H1 (cell line): ENCODE measurements around the gene ARMC7. TPM values are rescaled to one million over a fixed set of nuclear protein-coding genes. Genes with fewer than 3 reads are reported as not detected.

Source experiments
- CTCF ChIA-PET: fragments of 300-600 bp; sonication (Branson Sonifier 250); formaldehyde crosslinking; loops from one replicate; lab custom pipeline; 2021; ENCODE audit not compliant: partially characterized antibody; lab: Charles Lee
- POLR2A ChIA-PET: fragments of 300-600 bp; sonication (Branson Sonifier 250); formaldehyde crosslinking; loops from one replicate; lab custom pipeline; 2021; ENCODE audit warnings: inconsistent platforms; ENCODE audit not compliant: partially characterized antibody; lab: Charles Lee
- DNase-seq, 2 experiments: peaks; one replicate each; pipeline versions ENCODE4 v3.0.0 to v3.0.0-alpha.2; 2010 to 2022; ENCODE audit warnings: low spot score in 2 of 2, low read depth in 1 of 2, mixed read lengths in 1 of 2
- FAIRE-seq: peaks from 2 replicates; lab custom pipeline; 2011; peaks lifted over from hg19 to GRCh38; lab: Jason Lieb, UNC
- H2AFZ ChIP-seq: 2 replicates; pipeline ENCODE4 v1.8.1; 2012; ENCODE audit warnings: low read length, inconsistent platforms
- H2AK5ac ChIP-seq: 2 replicates; pipeline ENCODE4 v1.6.1; 2013; ENCODE audit warnings: low read depth, low read length
- H2BK120ac ChIP-seq: replicated peaks from 2 replicates; pipeline ENCODE3; 2013; ENCODE audit warnings: low read depth, low read length, inconsistent platforms
- H2BK12ac ChIP-seq: 2 replicates; pipeline ENCODE4 v1.6.1; 2013; ENCODE audit warnings: low read depth, low read length
- H2BK15ac ChIP-seq: 2 replicates; pipeline ENCODE4 v1.6.1; 2013; ENCODE audit warnings: low read length
- H2BK20ac ChIP-seq: 2 replicates; pipeline ENCODE4 v1.6.1; 2013; ENCODE audit warnings: low read length
- H2BK5ac ChIP-seq: 2 replicates; pipeline ENCODE4 v1.6.1; 2013; ENCODE audit warnings: low read depth, low read length
- H3K14ac ChIP-seq: 2 replicates; pipeline ENCODE4 v1.6.1; 2013; ENCODE audit warnings: inconsistent platforms; ENCODE audit not compliant: insufficient read length
- H3K18ac ChIP-seq: 2 replicates; pipeline ENCODE4 v1.6.1; 2013; ENCODE audit warnings: low read length; ENCODE audit errors: extremely low read depth
- H3K23ac ChIP-seq: 2 replicates; pipeline ENCODE4 v1.6.1; 2013; ENCODE audit warnings: inconsistent platforms; ENCODE audit not compliant: insufficient read length
- H3K23me2 ChIP-seq: 2 replicates; pipeline ENCODE4 v1.6.1; 2013; ENCODE audit warnings: low read depth, low read length
- H3K27ac ChIP-seq: 2 replicates; pipeline ENCODE4 v1.6.1; 2011; ENCODE audit warnings: low read depth, low read length, inconsistent platforms
- H3K27me3 ChIP-seq, 4 experiments: replicated peaks in 1 of 4; 1 replicate in 1 of 4; 2 replicates in 3 of 4; pipeline versions ENCODE4 v1.6.1 to v1.8.1; 2011 to 2013; ENCODE audit warnings: low read length in 3 of 4, mild to moderate bottlenecking in 3 of 4, inconsistent platforms in 2 of 4, mixed read lengths in 2 of 4, moderate library complexity in 1 of 4; ENCODE audit not compliant: control insufficient read depth in 3 of 4, insufficient read depth in 3 of 4; ENCODE audit errors: extremely low read depth in 1 of 4
- H3K36me3 ChIP-seq, 4 experiments: 2 replicates each; pipeline versions ENCODE4 v1.6.1 to v1.8.1; 2011 to 2013; ENCODE audit warnings: mild to moderate bottlenecking in 4 of 4, low read length in 3 of 4, moderate library complexity in 2 of 4, control low read depth in 1 of 4, inconsistent platforms in 1 of 4; ENCODE audit not compliant: insufficient read depth in 4 of 4, control insufficient read depth in 2 of 4
- H3K4ac ChIP-seq: replicated peaks from 2 replicates; pipeline ENCODE3; 2013; ENCODE audit warnings: low read length, low read depth, mixed read lengths, inconsistent platforms; ENCODE audit not compliant: insufficient read length
- H3K4me1 ChIP-seq, 4 experiments: replicated peaks in 1 of 4; 1 replicate in 1 of 4; 2 replicates in 3 of 4; pipeline versions ENCODE4 v1.6.1 to v1.8.1; 2011 to 2013; ENCODE audit warnings: low read length in 3 of 4, inconsistent platforms in 2 of 4, mixed read lengths in 1 of 4; ENCODE audit not compliant: insufficient read depth in 4 of 4, control insufficient read depth in 3 of 4
- H3K4me2 ChIP-seq, 2 experiments: 2 replicates each; pipeline versions ENCODE4 v1.6.1 to v1.8.1; 2011 to 2013; ENCODE audit warnings: low read depth in 2 of 2, low read length in 2 of 2, control low read depth in 1 of 2, inconsistent platforms in 1 of 2, mild to moderate bottlenecking in 1 of 2; ENCODE audit not compliant: insufficient read depth in 1 of 2
- H3K4me3 ChIP-seq, 4 experiments: fragments of 200-600, 300-600 bp in 1 of 4; sonication (generic), shearing (Covaris generic), sonication (Bioruptor Twin) in 1 of 4; 2 replicates each; pipeline versions ENCODE4 v1.5.1 to v1.8.1; 2011 to 2016; ENCODE audit warnings: low read length in 4 of 4, low read depth in 3 of 4, control low read depth in 2 of 4, inconsistent platforms in 2 of 4, mild to moderate bottlenecking in 2 of 4, mixed read lengths in 1 of 4, moderate library complexity in 1 of 4; ENCODE audit not compliant: insufficient read depth in 2 of 4; ENCODE audit errors: extremely low read depth in 1 of 4
- H3K56ac ChIP-seq: replicated peaks from 2 replicates; pipeline ENCODE3; 2013; ENCODE audit warnings: low read depth, mild to moderate bottlenecking, mixed read lengths, low read length, inconsistent platforms; ENCODE audit not compliant: insufficient read length
- H3K79me1 ChIP-seq: 2 replicates; pipeline ENCODE4 v1.6.1; 2013; ENCODE audit warnings: low read depth, low read length, control low read depth
- H3K79me2 ChIP-seq, 2 experiments: 2 replicates each; pipeline versions ENCODE4 v1.6.1 to v1.8.1; 2012 to 2013; ENCODE audit warnings: low read length in 2 of 2, mild to moderate bottlenecking in 2 of 2, inconsistent platforms in 1 of 2; ENCODE audit not compliant: insufficient read depth in 2 of 2, control insufficient read depth in 1 of 2
- H3K9ac ChIP-seq, 4 experiments: replicated peaks in 1 of 4; 1 replicate in 1 of 4; 2 replicates in 3 of 4; pipeline versions ENCODE4 v1.6.1 to v1.8.1; 2011 to 2013; ENCODE audit warnings: low read depth in 3 of 4, low read length in 3 of 4, control low read depth in 2 of 4, mild to moderate bottlenecking in 2 of 4, moderate library complexity in 2 of 4, inconsistent platforms in 1 of 4; ENCODE audit errors: extremely low read depth in 1 of 4
- H3K9me3 ChIP-seq, 2 experiments: 2 replicates each; pipeline versions ENCODE4 v1.6.1 to v1.8.1; 2012 to 2013; ENCODE audit warnings: mild to moderate bottlenecking in 2 of 2, moderate library complexity in 2 of 2, control low read depth in 1 of 2, inconsistent platforms in 1 of 2, low read depth in 1 of 2, low read length in 1 of 2, mixed read lengths in 1 of 2; ENCODE audit not compliant: insufficient read depth in 2 of 2
- H4K20me1 ChIP-seq, 2 experiments: replicated peaks in 1 of 2; 2 replicates each; pipeline versions ENCODE3 to v1.8.1; 2011 to 2013; ENCODE audit warnings: inconsistent platforms in 2 of 2, low read length in 2 of 2, mild to moderate bottlenecking in 1 of 2; ENCODE audit not compliant: insufficient read depth in 2 of 2, control insufficient read depth in 1 of 2
- H4K5ac ChIP-seq: 2 replicates; pipeline ENCODE4 v1.6.1; 2013; ENCODE audit warnings: low read length, low read depth, mixed read lengths, inconsistent platforms; ENCODE audit not compliant: insufficient read length
- H4K8ac ChIP-seq: 2 replicates; pipeline ENCODE4 v1.8.0; 2013; ENCODE audit warnings: mild to moderate bottlenecking, moderate library complexity, low read length, inconsistent platforms; ENCODE audit not compliant: insufficient read depth; ENCODE audit errors: extremely low read depth
- H4K91ac ChIP-seq: replicated peaks from 2 replicates; pipeline ENCODE3; 2013; ENCODE audit warnings: low read length, mixed read lengths, inconsistent platforms; ENCODE audit not compliant: insufficient read length
- RAD21 ChIP-seq, 2 experiments: IDR thresholded peaks in 1 of 2; conservative IDR thresholded peaks in 1 of 2; 2 replicates each; pipeline ENCODE4 v1.6.1; 2011; ENCODE audit warnings: low read depth in 2 of 2, low read length in 2 of 2, improper control_type of control experiment in 1 of 2, inconsistent platforms in 1 of 2, mild to moderate bottlenecking in 1 of 2, moderate library complexity in 1 of 2
- RFX5 ChIP-seq: IDR thresholded peaks from 2 replicates; pipeline ENCODE4 v1.6.1; 2011; ENCODE audit warnings: low read depth, low read length, improper control_type of control experiment, borderline replicate concordance
- SP4 ChIP-seq: IDR thresholded peaks from 2 replicates; pipeline ENCODE4 v1.6.1; 2012; ENCODE audit warnings: low read length, inconsistent platforms
- YY1 ChIP-seq: IDR thresholded peaks from 2 replicates; pipeline ENCODE4 v1.6.1; 2011; ENCODE audit warnings: low read depth, mild to moderate bottlenecking, low read length
- WGBS, 2 experiments: shearing (Covaris generic) in 1 of 2; methylation state at CpG; one replicate each; pipeline versions ENCODE4 v1.1.6 to v1.1.7; 2013 to 2015; ENCODE audit warnings: low lambda C conversion rate in 2 of 2, mixed read lengths in 2 of 2, inconsistent platforms in 1 of 2, low coverage in 1 of 2, missing lambda C conversion rate in 1 of 2; ENCODE audit not compliant: insufficient replicate concordance in 2 of 2, insufficient coverage in 1 of 2, insufficient read length in 1 of 2; ENCODE audit errors: extremely low coverage in 1 of 2, missing lambda C conversion rate in 1 of 2; 5-methylcytosine and 5-hydroxymethylcytosine counted together
- polyA plus RNA-seq, 7 experiments: library from polyadenylated mRNA; depleted of rRNA in 3 of 7; stranded (reverse) in 5 of 7; unstranded in 2 of 7; fragments of >200 nt in 5 of 7; fragments of 200-250 nt in 2 of 7; gene quantifications; 1 replicate in 5 of 7; 2 replicates in 1 of 7; 4 replicates in 1 of 7; pipeline versions ENCODE4 v1.2.1 to v1.2.3, GENCODE V29; 2011 to 2013; ENCODE audit warnings: missing spikeins in 2 of 7, mixed read lengths in 2 of 7
- total RNA-seq: library from RNA; stranded (reverse); fragmentation: NEBNext Ultra II Directional; extraction: Animal tissue kit (Norgen Biotek cat#: 25700); gene quantifications from 2 replicates; pipeline ENCODE4 v1.2.1, GENCODE V29; 2021
- TF ChIP-seq, protein P1 (sequence below), 3 experiments: IDR thresholded peaks; 1 replicate in 2 of 3; 2 replicates in 1 of 3; pipeline versions ENCODE4 v1.5.1 to v1.6.1; 2011; ENCODE audit warnings: low read length in 3 of 3, mild to moderate bottlenecking in 3 of 3, inconsistent platforms in 2 of 3, low read depth in 1 of 3, moderate library complexity in 1 of 3; ENCODE audit not compliant: insufficient read depth in 1 of 3; ENCODE audit errors: control extremely low read depth in 1 of 3
- TF ChIP-seq, protein P2 (sequence below): IDR thresholded peaks from 2 replicates; pipeline ENCODE4 v1.6.1; 2012; ENCODE audit warnings: inconsistent platforms

Gene ARMC7
- total and polyA plus RNA-seq, 2 of the 8 experiments (the other 6 are each of a cell fraction or from before 2014, with no cell fraction given): 9.8 to 13.6 TPM

DNA sequence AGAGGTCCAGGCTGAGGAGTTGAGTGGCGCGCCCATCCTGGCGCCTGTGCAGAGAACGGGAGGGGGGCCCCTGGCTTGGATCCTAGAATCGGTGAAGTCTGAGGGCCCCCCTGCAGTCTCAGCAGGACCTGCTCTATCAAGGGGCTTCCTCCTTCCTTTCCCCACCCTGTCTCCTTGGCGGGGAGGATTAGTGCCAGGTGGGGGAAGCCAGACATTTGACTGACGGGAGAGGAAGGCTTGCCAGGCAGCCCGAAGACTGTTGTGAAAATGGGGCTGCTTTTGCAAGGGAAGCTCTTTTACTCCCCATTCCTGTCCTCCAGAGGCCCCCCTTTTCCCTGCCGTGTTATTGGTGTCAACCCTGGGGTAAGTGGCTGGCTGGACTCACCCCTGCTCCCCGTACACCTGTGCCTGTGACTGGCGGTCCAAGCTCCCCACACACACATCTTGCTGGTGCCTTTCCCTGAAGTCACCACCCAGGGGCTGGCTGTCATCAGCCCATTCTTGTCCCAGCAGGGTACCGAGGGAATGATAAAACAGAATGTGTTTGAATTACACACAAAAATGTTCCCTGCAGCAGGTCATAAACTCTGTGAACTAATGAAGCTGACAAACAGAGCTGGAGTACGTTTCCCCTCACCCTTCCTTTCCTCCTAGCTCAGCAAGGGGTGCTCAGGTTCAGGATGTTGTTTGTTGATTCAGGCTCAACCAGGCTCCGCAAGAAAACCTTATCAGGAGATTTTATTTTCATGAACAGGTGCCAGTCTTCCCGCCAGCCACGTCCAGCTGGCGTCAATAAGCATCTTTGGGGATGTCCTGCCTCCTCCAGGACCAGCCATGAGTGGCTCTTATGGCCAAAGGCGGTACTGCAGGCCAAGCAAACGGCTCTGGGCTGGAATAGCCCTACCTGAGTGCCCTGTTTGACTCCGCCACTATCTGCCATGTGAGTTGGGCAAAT is 4.4 kb upstream of the ARMC7 start:
- no peak overlapping the region for H3K4ac ChIP-seq
- peaks cover 0 to 2% (median 0%) of the 10 kb centered on the region in 4 experiments; a peak in 2 of 7 replicates for H3K4me1 ChIP-seq
- FAIRE-seq: peak; percentile 52
- H3K14ac ChIP-seq: no peak overlapping the region
- H4K20me1 ChIP-seq: no peaks in the 10 kb centered on the region
- no peak overlapping the region for H4K91ac ChIP-seq
- H4K8ac ChIP-seq: no peak overlapping the region
- H3K9ac ChIP-seq: no peak overlapping the region
- no peaks in the 10 kb centered on the region for H3K79me2 ChIP-seq
- H3K36me3 ChIP-seq: peaks cover 0 to 2% (median under 1%) of the 10 kb centered on the region in 4 experiments; a peak in 4 of 8 replicates
- no peak overlapping the region for H3K23ac ChIP-seq
- H3K56ac ChIP-seq: no peak overlapping the region
- H2BK15ac ChIP-seq: no peak overlapping the region
- ChIA-PET POLR2A (interaction anchor here (0.6 to 8.7 kb wide), 17 partner anchors 8 to 231 kb away, joined by 3 to 32 read pairs (median 4); partner anchors contain the start of genes JPT1, MRPL58 and SLC16A5), CTCF (interaction anchor here (0.6 to 6.2 kb wide), 42 partner anchors 10 to 633 kb away, joined by 3 to 81 read pairs (median 6); partner anchors contain the start of genes MRPL58, NT5C and SLC16A5)
- no peak overlapping the region for H2AK5ac ChIP-seq
- peaks cover 11% of the 10 kb centered on the region; the same call in 1 of the 2 replicates for H3K23me2 ChIP-seq
- H2BK12ac ChIP-seq: no peak overlapping the region
- no peak overlapping the region for H2BK120ac ChIP-seq
- no peak overlapping the region for H4K5ac ChIP-seq
- H3K27ac ChIP-seq: no peak overlapping the region; the same call in 1 of the 2 replicates
- H3K4me3 ChIP-seq: no peak overlapping the region
- peaks cover 0 to 1% of the 10 kb centered on the region in 2 experiments; a peak in 1 of 4 replicates for H3K9me3 ChIP-seq
- H3K18ac ChIP-seq: no peak overlapping the region
- no peaks in the 10 kb centered on the region for H3K79me1 ChIP-seq
- no peak overlapping the region for H2BK20ac ChIP-seq
- 72% methylated on average over 20 of the region's 20 CpGs; no CpG with 5 or more reads in 1 of the 2 experiments for WGBS, 2 experiments
- DNase-seq: peak in 1 of 2 experiments; percentile 81
- H3K4me2 ChIP-seq: no peak overlapping the region
- H3K27me3 ChIP-seq: no peaks in the 10 kb centered on the region
- no peak overlapping the region for H2AFZ ChIP-seq
- no peak overlapping the region for H2BK5ac ChIP-seq
- peak; percentile 58 to 63 for TF ChIP-seq RAD21 (IDR thresholded peaks at IDR 0.05 in 1 of 2, conservative IDR thresholded peaks at IDR 0.05 in 1 of 2; ENCODE audit: low read depth in 2 of 2, low read length in 2 of 2)
- TF ChIP-seq, protein P1, sequence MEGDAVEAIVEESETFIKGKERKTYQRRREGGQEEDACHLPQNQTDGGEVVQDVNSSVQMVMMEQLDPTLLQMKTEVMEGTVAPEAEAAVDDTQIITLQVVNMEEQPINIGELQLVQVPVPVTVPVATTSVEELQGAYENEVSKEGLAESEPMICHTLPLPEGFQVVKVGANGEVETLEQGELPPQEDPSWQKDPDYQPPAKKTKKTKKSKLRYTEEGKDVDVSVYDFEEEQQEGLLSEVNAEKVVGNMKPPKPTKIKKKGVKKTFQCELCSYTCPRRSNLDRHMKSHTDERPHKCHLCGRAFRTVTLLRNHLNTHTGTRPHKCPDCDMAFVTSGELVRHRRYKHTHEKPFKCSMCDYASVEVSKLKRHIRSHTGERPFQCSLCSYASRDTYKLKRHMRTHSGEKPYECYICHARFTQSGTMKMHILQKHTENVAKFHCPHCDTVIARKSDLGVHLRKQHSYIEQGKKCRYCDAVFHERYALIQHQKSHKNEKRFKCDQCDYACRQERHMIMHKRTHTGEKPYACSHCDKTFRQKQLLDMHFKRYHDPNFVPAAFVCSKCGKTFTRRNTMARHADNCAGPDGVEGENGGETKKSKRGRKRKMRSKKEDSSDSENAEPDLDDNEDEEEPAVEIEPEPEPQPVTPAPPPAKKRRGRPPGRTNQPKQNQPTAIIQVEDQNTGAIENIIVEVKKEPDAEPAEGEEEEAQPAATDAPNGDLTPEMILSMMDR (IDR thresholded peaks at IDR 0.05; ENCODE audit: control extremely low read depth in 1 of 3, insufficient read depth in 1 of 3, low read depth in 1 of 3, low read length in 3 of 3): peak; percentile 75 to 87 (median 86)
- TF ChIP-seq RFX5: no peak
- no peak for TF ChIP-seq SP4
- TF ChIP-seq YY1: peak; percentile 60
- TF ChIP-seq, protein P2, sequence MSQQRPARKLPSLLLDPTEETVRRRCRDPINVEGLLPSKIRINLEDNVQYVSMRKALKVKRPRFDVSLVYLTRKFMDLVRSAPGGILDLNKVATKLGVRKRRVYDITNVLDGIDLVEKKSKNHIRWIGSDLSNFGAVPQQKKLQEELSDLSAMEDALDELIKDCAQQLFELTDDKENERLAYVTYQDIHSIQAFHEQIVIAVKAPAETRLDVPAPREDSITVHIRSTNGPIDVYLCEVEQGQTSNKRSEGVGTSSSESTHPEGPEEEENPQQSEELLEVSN: peak; percentile 50; the same call in 1 of the 2 replicates
